Psoas muscle (tissue), 8 donors: ENCODE measurements around the gene ABCC2. TPM values are rescaled to one million over a fixed set of nuclear protein-coding genes. Genes with fewer than 3 reads are reported as not detected.

Source experiments
- ATAC-seq, 4 donors: fragments of 200-7000 bp; cut with Tn5 transposase; one replicate each; pipeline ENCODE4 v1.9.1; 2020; ENCODE audit warnings: moderate library complexity in 3 of 4, mild to moderate bottlenecking in 2 of 4
- DNase-seq, 2 donors: peaks; one replicate each; pipeline ENCODE4 v3.0.0-alpha.2; 2020
- H3K27ac ChIP-seq: fragments of 200-600 bp; one replicate; pipeline ENCODE4 v1.8.0; 2022
- H3K27me3 ChIP-seq, 3 donors: fragments of 200-600 bp in 1 of 3; one replicate each; pipeline versions ENCODE4 v1.6.1 to v1.8.0; 2013 to 2022; ENCODE audit warnings: low read length in 2 of 3, mild to moderate bottlenecking in 2 of 3, moderate library complexity in 1 of 3; ENCODE audit not compliant: insufficient read depth in 3 of 3
- H3K36me3 ChIP-seq, 2 donors: fragments of 200-600 bp in 1 of 2; one replicate each; pipeline versions ENCODE4 v1.6.1 to v1.8.0; 2013 to 2022; ENCODE audit warnings: low read depth in 1 of 2, mild to moderate bottlenecking in 1 of 2, moderate library complexity in 1 of 2; ENCODE audit not compliant: insufficient read depth in 1 of 2
- H3K4me1 ChIP-seq: fragments of 200-600 bp; one replicate; pipeline ENCODE4 v1.8.0; 2022
- H3K4me3 ChIP-seq: fragments of 200-600 bp; one replicate; pipeline ENCODE4 v1.8.0; 2022; ENCODE audit warnings: mild to moderate bottlenecking
- H3K9me3 ChIP-seq: fragments of 200-600 bp; one replicate; pipeline ENCODE4 v1.8.0; 2022
- WGBS, 3 donors: extraction: QIAGEN DNeasy Blood & Tissue Kit; methylation state at CpG; one replicate each; pipeline versions ENCODE4 v1.1.6 to v1.1.7; 2013; 5-methylcytosine and 5-hydroxymethylcytosine counted together
- intact Hi-C, 2 donors: fragments of 100-400 bp; cut with DNase I; formaldehyde crosslinking; loops; one replicate each; pipeline versions ENCODE4 v1.11.0 to v1.14.2; 2022
- polyA plus RNA-seq, 3 donors: library from polyadenylated mRNA; stranded (reverse); fragments of 200-250 nt; gene quantifications; one replicate each; pipeline ENCODE4 v1.2.3, GENCODE V29; 2013
- total RNA-seq, 4 donors: library from RNA; stranded (reverse); fragmentation: NEBNext Ultra II Directional in 2 of 4; extraction: Animal tissue kit (Norgen Biotek cat#: 25700) in 2 of 4; gene quantifications; one replicate each; pipeline versions ENCODE4 v1.2.1 to v1.2.4, GENCODE V29; 2021 to 2023
- TF ChIP-seq, protein P1 (sequence below): fragments of 200-600 bp; IDR thresholded peaks from one replicate; pipeline ENCODE4 v1.8.0; 2022; ENCODE audit warnings: antibody characterized with exemption
- donor health status: healthy with polysubstance abuse.
- donor health status: DM: no; HTN: no; CAD: no; lungs with moderate emphysema.
- donor health status: Bipolar disorder and iron deficiency.
- donor health status: healthy.
- donor health status: DM: yes; HTN: yes; CAD: no.
- donor health status: DM: no; HTN: no; CAD: no.
- donor health status: DM: no; HTN: no; CAD: no.
- donor health status: DM: yes; HTN: yes; CAD: no.

ABCC2 gene
- total and polyA plus RNA-seq, 7 donors: 0.23 to 2.3 (median 0.64) TPM

GRCh38 chr10:99779335-99779734 lies 3.1 kb upstream of the ABCC2 start:
- DNase-seq (no peak), ATAC-seq (peak in 3 of 4 donors; percentile 65 to 75 (median 66))
- Histone ChIP-seq H3K4me3 (peak overlapping the region; percentile 29), H3K4me1 (peaks cover 17% of the 10 kb centered on the region), H3K27ac (peak overlapping the region; percentile 75), H3K36me3 (no peaks in the 10 kb centered on the region), H3K27me3 (no peaks in the 10 kb centered on the region), H3K9me3 (no peaks in the 10 kb centered on the region)
- intact Hi-C loops: no loop called here
- WGBS, 3 donors: 31 to 43% (median 35%) methylated on average over 4 of the region's 4 CpGs
- TF ChIP-seq, protein P1, sequence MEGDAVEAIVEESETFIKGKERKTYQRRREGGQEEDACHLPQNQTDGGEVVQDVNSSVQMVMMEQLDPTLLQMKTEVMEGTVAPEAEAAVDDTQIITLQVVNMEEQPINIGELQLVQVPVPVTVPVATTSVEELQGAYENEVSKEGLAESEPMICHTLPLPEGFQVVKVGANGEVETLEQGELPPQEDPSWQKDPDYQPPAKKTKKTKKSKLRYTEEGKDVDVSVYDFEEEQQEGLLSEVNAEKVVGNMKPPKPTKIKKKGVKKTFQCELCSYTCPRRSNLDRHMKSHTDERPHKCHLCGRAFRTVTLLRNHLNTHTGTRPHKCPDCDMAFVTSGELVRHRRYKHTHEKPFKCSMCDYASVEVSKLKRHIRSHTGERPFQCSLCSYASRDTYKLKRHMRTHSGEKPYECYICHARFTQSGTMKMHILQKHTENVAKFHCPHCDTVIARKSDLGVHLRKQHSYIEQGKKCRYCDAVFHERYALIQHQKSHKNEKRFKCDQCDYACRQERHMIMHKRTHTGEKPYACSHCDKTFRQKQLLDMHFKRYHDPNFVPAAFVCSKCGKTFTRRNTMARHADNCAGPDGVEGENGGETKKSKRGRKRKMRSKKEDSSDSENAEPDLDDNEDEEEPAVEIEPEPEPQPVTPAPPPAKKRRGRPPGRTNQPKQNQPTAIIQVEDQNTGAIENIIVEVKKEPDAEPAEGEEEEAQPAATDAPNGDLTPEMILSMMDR: no peak

- no peaks in the 10 kb centered on the region for H3K36me3 ChIP-seq
- no peak overlapping the region for H3K4me3 ChIP-seq
- TF ChIP-seq, protein P1: no peak
- DNase-seq (no peak), ATAC-seq (no peak)
- H3K27me3 ChIP-seq: no peaks in the 10 kb centered on the region
- no peak overlapping the region for H3K27ac ChIP-seq
- intact Hi-C loops: no loop called here
- no peaks in the 10 kb centered on the region for H3K9me3 ChIP-seq
- 78 to 81% (median 80%) methylated on average over 5 of the region's 5 CpGs for WGBS, 3 donors
- H3K4me1 ChIP-seq: peaks cover 21% of the 10 kb centered on the region
These were observed 558 bp upstream of the ABCC2 start for GRCh38 chr10:99781734-99782429.

- WGBS, 3 donors: 49 to 64% (median 50%) methylated on average over 7 of the region's 7 CpGs
- H3K4me1 ChIP-seq: peaks cover 16% of the 10 kb centered on the region
- ATAC-seq (peak in 2 of 4 donors; percentile 41 to 42), DNase-seq (peak in 1 of 2 donors; percentile 20)
- H3K27me3 ChIP-seq: no peaks in the 10 kb centered on the region
- H3K4me3 ChIP-seq: no peak overlapping the region
- TF ChIP-seq, protein P1: no peak
- no peak overlapping the region for H3K27ac ChIP-seq
- no peaks in the 10 kb centered on the region for H3K9me3 ChIP-seq
- no peaks in the 10 kb centered on the region for H3K36me3 ChIP-seq
- intact Hi-C loops: no loop called here
These were observed 1.7 kb downstream of the ABCC2 start for GRCh38 chr10:99784016-99784726.

DNA sequence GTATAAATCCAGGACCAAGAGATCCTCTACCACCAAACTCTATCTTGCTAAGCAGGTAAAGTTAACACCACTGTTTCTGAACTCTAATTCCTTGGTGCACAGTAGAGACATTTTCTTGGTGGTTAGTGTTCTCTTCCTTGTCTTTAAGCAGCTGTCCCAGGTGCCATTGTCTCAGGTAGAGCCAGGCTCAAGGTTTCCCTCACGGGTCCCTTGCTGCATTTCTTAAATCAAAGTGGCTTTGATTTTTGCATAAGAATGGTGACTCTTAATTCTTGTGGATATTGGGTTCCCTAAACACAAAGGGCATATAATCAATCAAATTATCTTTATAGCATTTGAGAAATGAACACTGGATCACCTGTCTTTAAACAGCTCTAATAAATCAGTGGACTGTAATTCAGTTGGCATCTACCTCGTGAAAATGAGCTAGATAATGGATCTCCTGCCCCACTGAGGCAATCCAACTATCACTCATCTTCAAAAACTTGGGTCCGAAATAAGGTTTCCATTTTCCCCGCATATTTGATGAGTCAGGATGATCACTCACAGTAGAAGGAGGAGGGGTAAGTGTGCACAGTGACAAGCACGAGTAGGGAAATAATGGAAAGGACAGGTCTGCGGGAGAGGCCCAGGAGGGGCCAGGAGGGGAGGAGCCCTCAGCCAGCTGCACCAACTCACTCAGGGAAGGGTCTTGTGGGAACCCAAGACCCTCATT lies 2.4 kb downstream of the ABCC2 start:
- intact Hi-C loops: no loop called here
- 79 to 85% (median 82%) methylated on average over 6 of the region's 6 CpGs for WGBS, 3 donors
- Histone ChIP-seq H3K9me3 (no peaks in the 10 kb centered on the region), H3K36me3 (no peaks in the 10 kb centered on the region), H3K4me3 (no peak overlapping the region), H3K4me1 (peaks cover 9% of the 10 kb centered on the region), H3K27me3 (no peaks in the 10 kb centered on the region), H3K27ac (no peak overlapping the region)
- DNase-seq: no peak
- no peak for ATAC-seq
- TF ChIP-seq, protein P1: no peak
